SK-N-SH (cell line): ENCODE data around the gene HVCN1.

Experiments
- CTCF ChIP-seq: fragments of 200-600 bp; sonication (generic); IDR thresholded peaks from 2 replicates; pipeline ENCODE4 v1.6.1; 2017; ENCODE audit warnings: antibody characterized with exemption, mild to moderate bottlenecking, moderate library complexity
- EP300 ChIP-seq, 2 experiments: IDR thresholded peaks; 2 replicates each; pipeline versions ENCODE4 v1.4.0 to v1.6.1; 2012; ENCODE audit warnings: borderline replicate concordance in 1 of 2, low read depth in 1 of 2, low read length in 1 of 2
- GABPA ChIP-seq: IDR thresholded peaks from 2 replicates; pipeline ENCODE4 v1.4.0; 2012; ENCODE audit warnings: low read depth, mild to moderate bottlenecking
- RAD21 ChIP-seq: IDR thresholded peaks from 2 replicates; pipeline ENCODE4 v1.6.1; 2012; ENCODE audit warnings: mild to moderate bottlenecking, low read length
- REST ChIP-seq: IDR thresholded peaks from 2 replicates; pipeline ENCODE4 v1.6.1; 2012; ENCODE audit warnings: mild to moderate bottlenecking, low read depth, low read length, moderate library complexity
- RFX5 ChIP-seq: IDR thresholded peaks from 2 replicates; pipeline ENCODE4 v1.6.1; 2012; ENCODE audit warnings: mild to moderate bottlenecking, improper control_type of control experiment, low read length
- SMC3 ChIP-seq: IDR thresholded peaks from 2 replicates; pipeline ENCODE4 v1.6.1; 2012; ENCODE audit warnings: low read depth, low read length, improper control_type of control experiment
- TAF1 ChIP-seq: IDR thresholded peaks from 2 replicates; pipeline ENCODE4 v1.6.1; 2012; ENCODE audit warnings: low read depth, mild to moderate bottlenecking, low read length, moderate library complexity, borderline replicate concordance
- USF2 ChIP-seq: fragments of 150-350 bp; IDR thresholded peaks from 2 replicates; pipeline ENCODE4 v1.6.1; 2017; ENCODE audit warnings: antibody characterized with exemption, low read length, low read depth, borderline replicate concordance
- YY1 ChIP-seq: IDR thresholded peaks from 2 replicates; pipeline ENCODE4 v1.4.0; 2012; ENCODE audit warnings: low read depth, mild to moderate bottlenecking
- ZBTB33 ChIP-seq: IDR thresholded peaks from 2 replicates; pipeline ENCODE4 v1.4.0; 2012; ENCODE audit warnings: low read depth, borderline replicate concordance

- TF ChIP-seq CTCF (peak; percentile 45), REST (no peak), RAD21 (peak; percentile 66), SMC3 (peak; percentile 52; the same call in 1 of the 2 replicates), TAF1 (no peak), EP300 (IDR thresholded peaks at IDR 0.05; ENCODE audit: borderline replicate concordance in 1 of 2, low read depth in 1 of 2, low read length in 1 of 2) (no peak), RFX5 (no peak), ZBTB33 (no peak), USF2 (no peak), YY1 (no peak), GABPA (no peak)
Observed at GRCh38 chr12:110698171-110698902, 9.4 kb upstream of the HVCN1 start.
